Suprapubic skin (tissue), 4 donors: Measurements from ENCODE around the gene RNF8. TPM values are rescaled to one million over a fixed set of nuclear protein-coding genes. Genes with fewer than 3 reads are reported as not detected.

Experiments
- DNase-seq, 2 donors: peaks; one replicate each; pipeline ENCODE4 v3.0.0-alpha.2; 2019; ENCODE audit warnings: low spot score in 2 of 2
- H3K27ac ChIP-seq: fragments of 200-600 bp; sonication (generic); one replicate; pipeline ENCODE4 v1.5.1; 2019
- H3K27me3 ChIP-seq: fragments of 200-600 bp; sonication (generic); one replicate; pipeline ENCODE4 v1.5.1; 2019
- H3K36me3 ChIP-seq: fragments of 200-600 bp; sonication (generic); one replicate; pipeline ENCODE4 v1.5.1; 2019
- H3K4me1 ChIP-seq: fragments of 200-600 bp; sonication (generic); one replicate; pipeline ENCODE4 v1.5.1; 2019
- H3K4me3 ChIP-seq: fragments of 200-600 bp; sonication (generic); one replicate; pipeline ENCODE4 v1.5.1; 2019; ENCODE audit warnings: mild to moderate bottlenecking
- H3K9me3 ChIP-seq: fragments of 200-600 bp; sonication (generic); one replicate; pipeline ENCODE4 v1.5.1; 2019
- EP300 ChIP-seq: sonication (generic); formaldehyde crosslinking; IDR thresholded peaks from one replicate; pipeline ENCODE4 v1.6.1; 2017; ENCODE audit warnings: antibody characterized with exemption
- POLR2A ChIP-seq, 2 donors: fragments of 450-650 bp; IDR thresholded peaks; one replicate each; pipeline ENCODE4 v1.6.1; 2017; ENCODE audit warnings: antibody characterized with exemption in 2 of 2, mild to moderate bottlenecking in 2 of 2, moderate library complexity in 2 of 2
- POLR2AphosphoS5 ChIP-seq, 3 donors: sonication (generic); formaldehyde crosslinking; IDR thresholded peaks; one replicate each; pipeline ENCODE4 v1.6.1; 2017; ENCODE audit warnings: antibody characterized with exemption in 3 of 3
- WGBS: methylation state at CpG from one replicate; pipeline ENCODE4 v1.1.5; 2018; 5-methylcytosine and 5-hydroxymethylcytosine counted together
- total RNA-seq, 4 donors: library from RNA; depleted of rRNA; stranded (reverse); fragments of >200 nt; gene quantifications; one replicate each; pipeline ENCODE4 v1.1.0, GENCODE V29; 2016
- TF ChIP-seq, protein P1 (sequence below), 2 donors: fragments of 200-600 bp in 1 of 2; fragments of 450-650 bp in 1 of 2; sonication (generic) in 1 of 2; IDR thresholded peaks; one replicate each; pipeline ENCODE4 v1.5.1; 2016 to 2019; ENCODE audit warnings: antibody characterized with exemption in 2 of 2, mild to moderate bottlenecking in 1 of 2, moderate library complexity in 1 of 2

Gene RNF8
- total RNA-seq, 4 donors from 2014 or later, result 12.8 to 17.0 (median 14.3) TPM

DNA sequence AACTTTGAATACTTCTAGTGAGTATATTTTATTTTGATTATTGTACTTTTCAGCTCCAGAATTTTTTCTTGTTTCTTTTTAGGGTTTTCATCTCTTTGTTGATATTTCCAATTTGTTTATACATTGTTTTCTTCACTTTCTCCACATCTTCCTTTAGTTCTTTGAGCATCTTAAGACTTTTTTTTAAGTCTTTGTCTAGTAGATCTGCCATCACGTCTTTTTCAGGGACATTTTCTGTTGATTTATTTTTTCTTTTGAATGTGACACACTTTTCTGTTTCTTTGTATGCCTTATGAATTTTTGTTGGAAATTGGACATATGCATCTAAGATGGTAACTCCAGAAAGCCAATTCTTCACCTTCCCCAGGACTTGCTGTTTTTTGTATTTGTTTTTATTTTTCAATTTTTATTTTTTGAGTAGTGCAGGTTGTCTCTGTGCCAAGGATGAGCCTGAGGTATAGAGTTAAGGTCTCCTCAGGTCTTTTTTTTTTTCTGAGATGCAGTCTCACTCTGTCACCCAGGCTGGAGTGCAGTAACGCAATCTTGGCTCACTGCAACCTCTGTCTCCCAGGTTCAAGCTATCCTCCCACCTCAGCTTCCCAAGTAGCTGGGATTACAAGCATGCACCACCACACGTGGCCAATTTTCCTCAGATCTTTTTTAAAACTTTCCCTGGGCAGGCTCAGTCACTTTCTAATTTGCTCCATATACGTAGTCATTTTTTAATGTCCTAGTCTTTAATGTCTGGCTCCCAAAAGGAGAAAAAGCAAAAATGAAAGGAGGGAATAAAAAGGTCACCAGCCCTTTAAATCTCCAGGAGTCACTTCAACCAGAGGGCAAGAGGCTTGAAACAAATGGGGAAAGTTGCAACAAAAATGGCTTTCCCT is 72.5 kb downstream of the RNF8 start:
- no peaks in the 10 kb centered on the region for H3K27me3 ChIP-seq
- DNase-seq, result no peak
- H3K36me3 ChIP-seq, result no peaks in the 10 kb centered on the region
- TF ChIP-seq POLR2A (IDR thresholded peaks at IDR 0.05), result no peak
- TF ChIP-seq EP300, result no peak
- TF ChIP-seq, protein P1, sequence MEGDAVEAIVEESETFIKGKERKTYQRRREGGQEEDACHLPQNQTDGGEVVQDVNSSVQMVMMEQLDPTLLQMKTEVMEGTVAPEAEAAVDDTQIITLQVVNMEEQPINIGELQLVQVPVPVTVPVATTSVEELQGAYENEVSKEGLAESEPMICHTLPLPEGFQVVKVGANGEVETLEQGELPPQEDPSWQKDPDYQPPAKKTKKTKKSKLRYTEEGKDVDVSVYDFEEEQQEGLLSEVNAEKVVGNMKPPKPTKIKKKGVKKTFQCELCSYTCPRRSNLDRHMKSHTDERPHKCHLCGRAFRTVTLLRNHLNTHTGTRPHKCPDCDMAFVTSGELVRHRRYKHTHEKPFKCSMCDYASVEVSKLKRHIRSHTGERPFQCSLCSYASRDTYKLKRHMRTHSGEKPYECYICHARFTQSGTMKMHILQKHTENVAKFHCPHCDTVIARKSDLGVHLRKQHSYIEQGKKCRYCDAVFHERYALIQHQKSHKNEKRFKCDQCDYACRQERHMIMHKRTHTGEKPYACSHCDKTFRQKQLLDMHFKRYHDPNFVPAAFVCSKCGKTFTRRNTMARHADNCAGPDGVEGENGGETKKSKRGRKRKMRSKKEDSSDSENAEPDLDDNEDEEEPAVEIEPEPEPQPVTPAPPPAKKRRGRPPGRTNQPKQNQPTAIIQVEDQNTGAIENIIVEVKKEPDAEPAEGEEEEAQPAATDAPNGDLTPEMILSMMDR (IDR thresholded peaks at IDR 0.05), result no peak
- no peak for TF ChIP-seq POLR2AphosphoS5 (IDR thresholded peaks at IDR 0.05)
- H3K4me3 ChIP-seq, result no peak overlapping the region
- no peaks in the 10 kb centered on the region for H3K9me3 ChIP-seq
- WGBS, result 73% methylated on average over 4 of the region's 4 CpGs
- H3K4me1 ChIP-seq, result no peaks in the 10 kb centered on the region
- H3K27ac ChIP-seq, result no peak overlapping the region

DNA sequence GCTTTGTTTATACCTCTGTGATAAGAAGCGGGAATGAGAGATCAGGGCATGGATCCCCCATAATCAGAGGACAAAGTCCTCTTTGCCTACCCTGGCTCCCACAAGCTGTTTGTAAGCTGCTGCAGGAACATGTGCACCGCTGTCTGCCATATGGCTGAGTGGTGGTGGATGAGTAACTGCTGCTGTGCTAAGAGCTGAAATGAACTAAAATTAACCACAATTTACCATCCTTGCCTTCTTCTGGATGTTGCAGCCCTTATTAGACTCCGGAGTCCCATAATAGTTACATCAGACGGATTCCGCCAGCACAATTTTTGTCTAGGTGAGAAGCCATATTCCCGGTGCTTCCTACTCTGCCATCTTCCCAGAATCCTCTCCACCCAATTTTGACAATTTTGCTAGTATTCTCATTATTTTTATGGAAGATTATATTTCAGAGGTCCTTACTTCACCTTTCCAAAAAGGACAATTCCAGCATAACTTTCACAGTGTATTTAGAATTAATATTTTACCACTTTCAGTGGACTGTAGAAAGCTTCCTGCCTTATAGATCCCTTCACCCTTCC is 73.2 kb downstream of the RNF8 start:
- H3K27ac ChIP-seq, result no peak overlapping the region
- H3K9me3 ChIP-seq, result no peaks in the 10 kb centered on the region
- H3K36me3 ChIP-seq, result no peaks in the 10 kb centered on the region
- 90% methylated on average over 6 of the region's 6 CpGs for WGBS
- H3K4me3 ChIP-seq, result no peak overlapping the region
- no peaks in the 10 kb centered on the region for H3K4me1 ChIP-seq
- no peak for DNase-seq
- TF ChIP-seq, protein P1 (IDR thresholded peaks at IDR 0.05), result no peak
- TF ChIP-seq POLR2A (IDR thresholded peaks at IDR 0.05), result no peak
- no peak for TF ChIP-seq POLR2AphosphoS5 (IDR thresholded peaks at IDR 0.05)
- no peak for TF ChIP-seq EP300
- no peaks in the 10 kb centered on the region for H3K27me3 ChIP-seq

DNA sequence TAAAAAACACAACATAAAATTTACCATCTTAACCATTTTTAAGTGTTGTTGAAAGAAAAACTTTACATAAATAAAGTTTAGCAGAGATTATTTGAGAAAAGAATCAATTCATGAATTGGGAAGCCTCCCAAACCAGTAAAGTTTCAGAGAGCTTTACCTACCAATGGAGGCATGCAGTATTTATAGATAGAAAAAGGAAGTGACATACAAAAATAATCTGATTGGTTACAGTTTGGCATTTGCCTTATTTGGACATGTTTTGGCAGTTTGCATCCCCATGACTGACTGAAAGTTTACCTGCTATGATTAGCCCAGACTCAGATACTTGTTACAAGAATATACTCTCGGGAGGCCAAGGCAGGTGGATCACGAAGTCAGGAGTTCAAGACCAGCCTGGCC is 75.6 kb downstream of the RNF8 start:
- no peaks in the 10 kb centered on the region for H3K9me3 ChIP-seq

DNA sequence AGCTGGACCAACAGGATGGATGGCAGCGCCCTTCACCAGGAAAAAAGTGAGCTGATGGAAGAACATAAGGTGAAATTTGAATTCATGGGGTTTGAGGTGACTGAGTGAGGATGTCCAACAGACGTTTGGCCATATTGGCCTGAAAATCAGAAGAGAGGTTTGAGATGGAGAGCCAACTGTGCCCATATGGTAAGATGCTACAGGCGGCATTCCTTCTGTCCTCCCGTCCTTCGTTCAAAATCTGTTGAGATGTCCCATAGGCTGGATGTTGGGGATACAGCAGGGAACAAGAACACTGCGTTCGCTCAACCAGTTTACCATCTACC is 78.8 kb downstream of the RNF8 start:
- peaks cover 18% of the 10 kb centered on the region for H3K36me3 ChIP-seq
- TF ChIP-seq EP300, result no peak
- 7% methylated on average over 7 of the region's 7 CpGs for WGBS
- H3K4me3 ChIP-seq, result peak overlapping the region; percentile 87
- H3K27me3 ChIP-seq, result no peaks in the 10 kb centered on the region
- no peaks in the 10 kb centered on the region for H3K9me3 ChIP-seq
- peak overlapping the region; percentile 92 for H3K27ac ChIP-seq
- H3K4me1 ChIP-seq, result peaks cover 23% of the 10 kb centered on the region
- DNase-seq, result no peak

More for the DNA sequence above, 75.6 kb downstream of the RNF8 start:
- Histone ChIP-seq H3K36me3 (no peaks in the 10 kb centered on the region), H3K4me1 (peaks cover 13% of the 10 kb centered on the region), H3K27me3 (no peaks in the 10 kb centered on the region), H3K27ac (no peak overlapping the region), H3K4me3 (no peak overlapping the region)
- no peak for TF ChIP-seq EP300
- TF ChIP-seq POLR2A (IDR thresholded peaks at IDR 0.05), result no peak
- no peak for TF ChIP-seq POLR2AphosphoS5 (IDR thresholded peaks at IDR 0.05)
- TF ChIP-seq, protein P1 (IDR thresholded peaks at IDR 0.05), result no peak
- no peak for DNase-seq
- 87% methylated on average over 2 of the region's 2 CpGs for WGBS

DNA sequence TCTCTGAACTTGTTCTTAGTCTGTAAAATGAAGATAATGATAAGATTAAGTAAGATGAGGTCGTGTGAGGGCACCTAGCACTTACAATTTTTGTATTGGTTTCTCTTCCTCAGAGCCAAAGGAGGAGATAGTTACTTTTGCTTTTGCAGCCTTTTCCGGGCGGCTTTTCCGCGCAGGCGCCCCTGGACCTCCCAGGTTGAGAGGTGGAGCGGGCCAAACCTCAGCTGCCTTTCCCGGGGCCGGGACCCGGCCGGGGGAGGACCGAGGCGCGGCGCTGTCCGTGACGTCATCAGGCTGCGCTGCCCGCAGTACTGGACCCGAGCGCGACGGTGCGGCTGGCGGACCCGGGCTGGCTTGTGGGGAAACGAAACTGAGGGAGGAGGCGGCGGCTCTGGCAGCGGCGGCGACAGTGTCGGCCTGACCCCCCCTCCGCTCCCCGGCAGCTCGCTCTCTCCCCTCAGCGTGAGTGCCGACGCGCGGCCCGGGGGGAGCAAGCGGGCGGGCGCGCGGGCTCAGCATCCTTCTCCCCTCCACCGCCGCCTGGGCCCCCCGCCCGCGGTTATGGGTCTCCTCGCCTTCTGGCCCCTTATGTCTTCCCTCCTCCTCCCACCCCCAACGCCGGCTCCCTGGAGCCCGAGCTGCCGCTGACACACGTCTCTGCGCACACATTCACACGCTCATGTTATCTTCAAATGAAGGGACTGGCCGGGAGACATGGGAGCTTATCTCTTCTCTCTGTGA is 79.3 kb downstream of the RNF8 start, which contains the start of gene CMTR1:
CMTR1 (plus strand) TSS at position 306 of the 741 bp plus-strand sequence. CDS start 2,409 bp downstream, outside the sequence.
- peak within 1 kb of the TSS; percentile 87 for H3K4me3 ChIP-seq
- no peaks in the 10 kb centered on the region for H3K9me3 ChIP-seq
- H3K27me3 ChIP-seq, result no peaks in the 10 kb centered on the region
- peak; percentile 96 for DNase-seq
- TF ChIP-seq EP300 (no peak), POLR2AphosphoS5 (IDR thresholded peaks at IDR 0.05) (peak; percentile 55 to 96 (median 67))
- peak within 1 kb of the TSS; percentile 92 for H3K27ac ChIP-seq
- peaks cover 23% of the 10 kb centered on the region for H3K4me1 ChIP-seq
- peaks cover 20% of the 10 kb centered on the region for H3K36me3 ChIP-seq
- under 1% methylated on average over 27 of the region's 61 CpGs for WGBS
